HG03060 (cell line): ENCODE results near the gene HECA.
A peak's percentile ranks its signal among the peaks of the same experiment; 100 is the strongest.
"Not testable (repeated sequence)": the region's sequence is repeated elsewhere in the genome, so short reads cannot be mapped to it uniquely, and the experiment has no call there.

Experiments used
- ATAC-seq: cut with Tn5 transposase; IDR thresholded peaks from one replicate; pipeline ENCODE4 v1.9.1; 2021; ENCODE audit warnings: low read depth, moderate number of reproducible peaks; ENCODE audit not compliant: unreplicated experiment

The HECA gene, protein sequence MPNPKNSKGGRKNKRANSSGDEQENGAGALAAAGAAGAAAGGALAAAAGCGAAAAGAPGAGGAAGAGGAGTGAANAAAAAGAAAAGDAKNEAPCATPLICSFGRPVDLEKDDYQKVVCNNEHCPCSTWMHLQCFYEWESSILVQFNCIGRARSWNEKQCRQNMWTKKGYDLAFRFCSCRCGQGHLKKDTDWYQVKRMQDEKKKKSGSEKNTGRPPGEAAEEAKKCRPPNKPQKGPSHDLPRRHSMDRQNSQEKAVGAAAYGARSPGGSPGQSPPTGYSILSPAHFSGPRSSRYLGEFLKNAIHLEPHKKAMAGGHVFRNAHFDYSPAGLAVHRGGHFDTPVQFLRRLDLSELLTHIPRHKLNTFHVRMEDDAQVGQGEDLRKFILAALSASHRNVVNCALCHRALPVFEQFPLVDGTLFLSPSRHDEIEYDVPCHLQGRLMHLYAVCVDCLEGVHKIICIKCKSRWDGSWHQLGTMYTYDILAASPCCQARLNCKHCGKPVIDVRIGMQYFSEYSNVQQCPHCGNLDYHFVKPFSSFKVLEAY

DNA sequence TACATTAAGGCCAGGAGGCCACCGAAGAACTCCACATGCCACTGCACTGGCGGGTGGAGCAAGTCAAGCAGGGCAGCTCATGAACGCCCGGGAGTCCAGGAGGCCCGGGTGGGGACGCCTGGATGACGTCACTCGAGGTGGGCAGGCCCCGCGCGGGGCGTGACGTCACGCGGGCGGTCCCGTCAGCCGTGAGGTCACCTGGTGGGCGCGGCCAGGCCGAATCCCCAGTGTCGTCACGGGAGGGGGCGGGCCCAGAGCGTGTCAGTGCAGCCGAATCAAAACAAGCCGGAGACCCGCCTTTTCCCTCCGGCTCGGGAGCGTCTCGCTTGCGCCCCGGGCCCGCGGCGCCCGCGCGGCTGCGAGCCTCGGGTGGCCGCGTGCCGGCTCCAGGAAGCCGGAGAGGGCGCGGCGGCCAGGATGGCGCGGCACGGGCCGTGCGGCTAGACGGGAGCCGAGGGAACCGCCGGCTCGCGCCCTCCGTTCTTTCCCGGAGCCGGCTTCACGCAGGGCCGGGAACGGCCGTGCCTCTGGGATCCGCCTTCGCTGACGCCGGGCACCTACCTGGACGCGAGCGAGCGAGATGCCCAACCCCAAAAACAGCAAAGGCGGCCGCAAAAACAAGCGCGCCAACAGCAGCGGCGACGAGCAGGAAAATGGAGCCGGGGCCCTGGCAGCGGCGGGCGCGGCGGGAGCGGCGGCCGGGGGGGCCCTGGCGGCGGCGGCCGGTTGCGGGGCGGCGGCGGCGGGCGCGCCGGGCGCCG, at the start of gene HECA:
HECA (plus strand) TSS at position 264 of the 761 bp plus-strand sequence; CDS start at position 581, 317 bp downstream.
- ATAC-seq: peak; percentile 60

DNA sequence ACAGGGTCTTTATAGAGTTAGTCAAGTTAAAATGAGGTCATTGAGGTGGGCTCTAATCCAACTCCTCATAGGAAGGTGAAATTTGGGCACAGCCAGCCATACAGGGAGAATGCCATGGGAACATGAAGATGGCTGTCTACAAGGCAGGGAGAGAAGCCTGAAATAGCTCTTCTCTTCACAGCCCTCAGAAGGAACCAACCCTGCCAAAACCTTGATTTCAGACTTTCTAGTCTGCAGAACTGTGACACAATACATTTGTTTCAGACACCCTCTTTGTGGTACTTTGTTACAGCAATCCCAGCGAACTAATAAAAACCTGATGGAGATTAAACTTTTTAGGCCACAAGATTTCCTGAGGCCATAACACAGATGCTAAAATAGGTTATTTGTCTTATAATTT, 43.1 kb upstream of the HECA start:
- ATAC-seq: no peak

DNA sequence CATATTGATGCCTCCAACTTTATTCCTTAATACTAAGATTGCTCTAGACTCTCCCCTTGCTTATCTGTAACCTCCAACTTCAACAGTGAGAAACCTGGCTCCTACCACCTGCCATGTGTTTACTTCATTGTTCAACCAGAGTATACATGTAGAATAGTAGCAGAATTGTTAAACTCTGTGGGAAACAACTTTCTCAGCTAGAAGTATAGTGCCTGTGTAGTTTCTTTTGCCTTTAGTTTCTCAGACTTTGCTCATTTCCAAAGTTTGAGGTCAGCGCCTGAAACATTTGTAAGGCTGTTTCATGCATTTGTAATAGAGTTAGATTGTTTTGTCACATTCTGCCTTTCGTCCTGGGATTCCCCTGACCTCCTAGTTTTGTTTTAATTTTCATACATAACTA, 34.9 kb upstream of the HECA start:
- peak; percentile 87 for ATAC-seq

DNA sequence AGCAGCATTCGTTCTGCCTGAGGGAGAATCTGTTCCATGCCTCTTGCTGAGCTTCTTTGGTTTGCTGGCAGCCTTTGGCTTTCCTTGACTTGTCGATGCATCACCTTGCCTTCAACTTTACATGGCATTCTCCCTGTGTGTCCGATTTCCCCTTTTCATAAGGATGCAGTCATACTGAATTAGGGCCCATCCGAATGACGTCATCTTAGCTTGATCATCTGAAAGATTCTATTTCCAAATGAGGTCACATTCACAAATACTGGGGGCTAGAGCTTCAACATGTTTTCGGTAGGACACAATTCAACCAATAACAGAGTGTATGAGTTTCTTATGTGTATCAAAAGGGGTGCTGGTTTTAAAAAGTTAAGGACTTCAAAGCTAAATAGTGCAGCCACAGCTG, 27.8 kb upstream of the HECA start:
- no peak for ATAC-seq

DNA sequence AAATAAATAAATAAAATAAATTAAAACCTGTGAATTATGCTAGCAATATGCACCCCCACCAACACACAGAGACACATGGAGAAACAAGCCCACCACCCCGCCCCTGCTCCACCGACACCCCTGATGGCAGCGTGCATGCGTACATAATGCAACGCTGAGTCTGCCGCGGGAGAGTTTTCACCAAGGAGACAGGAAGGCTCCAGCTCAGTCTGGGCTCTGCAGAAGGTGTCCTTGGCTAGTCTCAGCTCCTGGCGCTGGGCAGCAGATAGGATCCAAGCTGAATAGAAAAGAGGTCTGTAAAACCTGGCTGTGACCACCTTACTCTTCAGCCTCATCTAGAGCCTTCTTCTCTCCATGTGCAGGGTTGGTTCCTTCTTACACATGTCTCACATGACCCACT, 26.5 kb upstream of the HECA start:
- ATAC-seq: no peak

DNA sequence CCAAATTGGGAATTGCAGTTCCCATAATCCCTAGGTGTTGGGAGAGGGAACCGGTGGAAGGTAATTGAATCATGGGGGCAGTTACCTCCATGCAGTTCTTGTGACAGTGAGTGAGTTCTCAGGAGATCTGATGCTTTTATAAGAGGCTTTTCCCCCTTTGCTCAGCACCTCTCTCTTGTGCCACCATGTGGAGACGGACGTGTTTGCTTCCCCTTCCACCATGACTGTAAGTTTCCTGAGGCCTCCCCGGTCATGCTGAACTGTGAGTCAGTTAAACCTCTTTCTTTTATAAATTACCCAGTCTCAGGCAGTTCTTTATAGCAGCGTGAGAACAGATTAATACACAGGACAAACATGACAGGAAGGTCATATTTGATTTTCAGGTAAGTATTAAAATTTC, 25.3 kb upstream of the HECA start:
- no peak for ATAC-seq

DNA sequence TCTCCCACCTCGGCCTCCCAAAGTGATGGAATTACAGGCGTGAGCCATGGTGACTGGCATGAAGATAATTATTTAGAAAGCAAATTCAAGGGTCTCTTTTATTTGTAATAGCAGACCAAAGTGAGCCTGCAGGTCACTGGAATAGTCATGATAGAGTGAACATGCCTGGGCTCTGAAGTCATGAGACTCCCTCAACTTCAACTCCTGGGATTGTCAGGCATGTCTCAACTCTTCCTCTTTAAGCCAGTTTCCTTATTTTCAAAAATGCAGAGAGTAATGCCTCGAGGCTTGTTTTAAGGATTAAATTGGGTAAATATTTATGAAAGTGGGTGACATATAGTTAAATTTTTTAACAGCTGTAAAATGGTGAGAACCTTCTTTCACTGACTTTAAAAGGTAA, 22.7 kb upstream of the HECA start:
- no peak for ATAC-seq

DNA sequence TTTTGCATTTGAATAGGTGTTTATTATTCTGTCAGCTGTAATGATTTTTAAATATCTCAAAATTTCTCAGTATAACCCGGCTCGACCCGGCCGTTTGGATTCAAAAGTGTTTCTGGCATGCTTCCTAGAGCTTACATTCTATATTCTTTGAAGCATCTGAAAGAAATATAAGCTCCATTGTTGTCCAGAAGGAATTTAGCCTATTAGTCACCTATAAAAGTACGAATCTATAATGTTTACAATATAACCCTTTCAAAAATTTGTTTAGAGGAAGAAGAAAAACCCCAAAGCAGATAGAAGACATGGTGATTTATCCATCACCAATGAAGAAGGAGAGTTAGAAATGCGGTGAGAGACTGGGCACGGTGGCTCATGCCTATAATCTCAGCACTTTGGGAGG, 22.3 kb upstream of the HECA start:
- no peak for ATAC-seq

DNA sequence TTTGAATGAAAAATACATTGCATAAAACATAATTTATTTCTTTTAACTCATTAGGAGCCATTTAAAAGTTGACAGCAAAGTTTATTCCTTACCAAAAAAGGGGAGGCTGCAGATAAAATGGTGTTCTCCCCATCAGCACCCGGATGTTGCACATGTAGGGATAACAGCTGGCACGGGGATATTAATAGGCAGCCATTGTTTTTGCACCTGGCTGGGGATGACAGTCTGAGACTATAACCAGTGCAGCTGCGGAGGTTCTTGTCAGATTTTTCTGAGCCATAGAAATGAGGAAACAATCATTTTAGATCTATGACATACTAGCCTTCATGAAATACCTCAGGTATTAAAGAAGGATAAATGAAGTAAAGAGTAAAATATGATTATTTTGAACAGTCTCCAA, 20.1 kb upstream of the HECA start:
- ATAC-seq: no peak

DNA sequence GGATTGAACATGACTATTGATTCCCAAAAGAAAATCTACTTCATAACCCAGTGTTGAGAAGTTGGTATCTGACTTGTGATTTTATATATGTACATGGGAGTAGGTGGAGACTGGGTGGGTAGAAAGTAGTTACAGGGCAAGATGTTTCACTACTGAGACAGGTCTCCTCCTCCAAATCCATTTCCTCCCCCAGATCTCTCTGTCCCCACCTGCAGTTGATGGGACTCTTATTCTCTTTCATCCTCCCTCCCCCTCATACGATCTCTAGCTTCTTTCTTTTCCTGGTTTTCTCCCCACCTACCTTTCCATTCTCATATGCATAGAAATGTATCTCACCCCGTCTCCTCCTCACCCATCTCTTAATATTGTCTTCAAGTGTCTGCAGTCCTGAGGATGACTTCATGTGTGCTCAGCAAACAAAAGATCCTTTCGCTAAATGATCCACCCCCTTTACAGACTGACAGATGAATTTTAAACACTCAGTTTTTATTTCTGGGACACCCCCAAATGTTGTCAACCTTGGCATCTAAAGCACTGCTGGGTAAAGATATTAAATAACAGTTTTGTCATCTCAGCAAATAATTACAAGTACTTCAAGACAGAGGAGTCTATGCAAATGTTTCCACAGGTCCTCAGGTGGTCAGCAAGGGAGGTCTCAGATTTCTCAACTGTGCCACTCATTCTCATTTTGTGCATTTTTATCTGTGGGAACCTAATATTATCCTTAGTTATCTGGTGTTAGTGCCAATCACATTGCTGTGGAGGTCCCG, 18.7 kb upstream of the HECA start:
- ATAC-seq: no peak

DNA sequence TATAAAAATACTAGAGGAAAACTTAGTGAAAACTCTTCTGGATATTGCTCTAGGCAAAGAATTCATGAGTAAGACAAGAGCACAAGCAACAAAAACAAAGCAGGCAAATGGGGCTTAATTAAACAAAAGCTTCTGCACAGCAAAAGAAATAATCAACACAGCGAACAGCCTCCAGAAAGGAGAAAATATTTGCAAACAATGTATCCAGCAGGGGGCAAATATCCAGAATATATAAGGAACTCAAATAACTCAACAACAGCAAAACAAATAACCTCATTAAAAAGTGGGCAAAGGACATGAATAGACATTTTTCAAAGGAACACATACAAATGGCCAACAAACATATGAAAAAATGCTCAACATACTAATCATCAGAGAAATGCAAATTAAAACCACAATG, 17.1 kb upstream of the HECA start:
- no peak for ATAC-seq

DNA sequence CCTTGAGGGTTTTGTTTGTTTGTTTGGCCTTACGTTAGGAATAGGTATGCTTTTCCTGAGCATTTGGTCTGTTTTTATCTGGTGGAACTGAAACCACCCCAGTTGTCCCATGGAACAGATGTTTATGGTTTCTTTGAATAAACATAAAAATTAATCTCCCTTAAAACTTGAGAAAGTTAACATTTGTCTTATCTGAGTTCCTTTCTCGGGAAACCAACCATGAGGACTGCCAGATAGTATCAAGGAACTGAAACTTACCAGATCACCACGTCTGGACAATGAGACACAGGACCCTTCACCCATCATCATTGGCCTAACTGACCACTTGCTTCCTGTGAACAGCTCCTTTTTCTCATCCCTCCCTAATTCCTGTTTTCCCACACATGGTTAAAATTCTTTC, 15.3 kb upstream of the HECA start:
- ATAC-seq: no peak

DNA sequence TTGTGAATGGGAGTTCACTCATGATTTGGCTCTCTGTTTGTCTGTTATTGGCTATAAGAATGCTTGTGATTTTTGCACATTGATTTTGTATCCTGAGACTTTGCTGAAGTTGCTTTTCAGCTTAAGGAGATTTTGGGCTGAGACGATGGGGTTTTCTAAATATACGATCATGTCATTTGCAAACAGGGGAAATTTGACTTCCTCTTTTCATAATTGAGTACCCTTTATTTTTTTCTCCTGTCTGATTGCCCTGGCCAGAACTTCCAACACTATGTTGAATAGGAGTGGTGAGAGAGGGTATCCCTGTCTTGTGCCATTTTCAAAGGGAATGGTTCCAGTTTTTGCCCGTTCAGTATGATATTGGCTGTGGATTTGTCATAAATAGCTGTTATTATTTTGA, 12.1 kb upstream of the HECA start:
- ATAC-seq: not testable (repeated sequence)

DNA sequence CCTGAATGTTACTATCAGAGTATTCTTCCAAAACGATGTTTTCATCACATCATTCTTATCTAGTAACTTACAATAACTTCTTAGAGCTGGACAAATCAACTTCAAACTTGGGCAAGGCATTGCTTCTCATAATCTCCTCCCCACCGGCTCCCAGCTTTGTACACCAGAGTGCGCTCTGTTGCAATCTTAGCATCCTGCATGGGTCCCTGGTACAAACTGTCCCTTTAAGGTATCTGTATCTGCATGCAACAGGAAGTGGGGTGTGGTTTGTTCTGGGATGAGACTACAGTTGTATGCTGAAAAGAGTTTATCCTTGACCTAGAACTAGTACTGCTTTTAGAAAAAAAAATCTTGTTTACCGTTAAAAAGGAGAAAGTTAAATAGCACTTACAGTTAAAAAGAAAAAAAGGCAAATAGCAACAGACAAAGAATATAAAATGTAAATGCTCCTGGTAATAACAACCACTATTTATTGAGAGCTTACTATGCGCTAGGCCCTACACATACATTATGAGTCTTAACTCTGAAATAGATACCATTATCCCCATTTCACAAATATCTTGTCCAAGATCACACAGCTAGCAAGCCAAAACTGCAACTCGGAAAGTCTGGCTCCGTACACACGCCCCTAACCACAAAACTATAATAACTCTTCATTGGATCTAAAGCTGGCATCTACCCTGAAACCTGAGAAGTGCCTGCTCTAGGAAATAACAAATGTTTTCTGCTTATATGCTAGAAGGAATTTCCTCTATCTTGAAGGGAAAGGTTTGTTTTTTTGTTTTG, 9.8 kb upstream of the HECA start:
- peak; percentile 100 for ATAC-seq

DNA sequence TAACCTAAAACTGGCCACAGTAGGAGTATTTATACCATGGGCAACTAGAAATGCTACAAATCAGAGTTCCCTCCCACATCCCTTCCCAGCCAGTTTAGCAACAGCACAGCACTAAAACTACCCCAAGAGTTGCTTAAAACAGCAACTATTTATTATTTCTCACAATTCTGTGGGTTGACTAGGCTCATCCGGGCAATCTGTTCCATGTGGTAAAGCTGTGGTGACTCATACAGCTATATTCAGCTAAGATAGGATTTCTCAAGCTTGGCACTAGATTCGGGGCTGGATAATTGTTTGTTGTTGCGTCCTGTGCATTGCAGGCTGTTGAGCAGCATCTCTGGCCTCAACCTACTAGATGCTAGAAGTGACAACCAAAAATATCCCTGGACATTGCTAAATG, 8.6 kb upstream of the HECA start:
- no peak for ATAC-seq

DNA sequence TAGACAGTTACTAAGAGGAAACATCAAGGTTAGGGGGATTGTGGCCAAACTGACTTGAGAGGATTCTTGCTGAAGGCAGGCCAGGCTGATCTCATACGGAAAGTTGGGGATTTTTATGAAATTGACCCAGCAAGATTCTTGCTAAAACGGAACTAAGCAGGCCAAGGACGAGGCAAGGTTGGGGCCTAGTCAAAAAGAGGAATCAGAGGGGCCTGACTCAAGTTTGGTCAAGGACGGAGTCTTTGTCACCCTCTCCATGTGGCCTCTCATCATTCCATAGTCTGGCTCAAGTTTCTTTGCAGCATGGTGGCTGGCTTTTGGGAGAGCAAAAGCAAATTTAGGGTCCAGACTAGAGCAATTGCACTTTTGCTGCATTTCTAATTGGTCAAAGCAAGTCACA, 7.9 kb upstream of the HECA start:
- no peak for ATAC-seq

DNA sequence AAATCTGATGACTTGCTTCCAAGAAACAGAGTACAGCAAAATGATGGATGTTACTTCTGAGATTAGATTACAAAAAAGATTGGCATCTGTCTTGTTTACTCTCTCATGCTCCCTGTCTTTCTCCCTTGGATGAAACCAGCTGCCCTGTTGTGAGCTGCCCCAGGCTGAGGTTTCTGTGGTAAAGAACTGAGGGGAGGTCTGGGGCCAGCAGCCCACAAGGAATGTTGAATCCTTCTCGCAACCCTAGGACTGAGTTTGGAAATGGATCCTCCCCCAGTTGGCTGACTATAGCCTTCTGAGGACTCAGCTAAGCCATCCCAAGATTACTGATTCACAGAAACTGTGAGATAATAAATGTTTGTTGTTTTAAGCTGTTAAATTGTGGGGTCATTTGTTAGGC, 5.6 kb upstream of the HECA start:
- ATAC-seq: no peak

DNA sequence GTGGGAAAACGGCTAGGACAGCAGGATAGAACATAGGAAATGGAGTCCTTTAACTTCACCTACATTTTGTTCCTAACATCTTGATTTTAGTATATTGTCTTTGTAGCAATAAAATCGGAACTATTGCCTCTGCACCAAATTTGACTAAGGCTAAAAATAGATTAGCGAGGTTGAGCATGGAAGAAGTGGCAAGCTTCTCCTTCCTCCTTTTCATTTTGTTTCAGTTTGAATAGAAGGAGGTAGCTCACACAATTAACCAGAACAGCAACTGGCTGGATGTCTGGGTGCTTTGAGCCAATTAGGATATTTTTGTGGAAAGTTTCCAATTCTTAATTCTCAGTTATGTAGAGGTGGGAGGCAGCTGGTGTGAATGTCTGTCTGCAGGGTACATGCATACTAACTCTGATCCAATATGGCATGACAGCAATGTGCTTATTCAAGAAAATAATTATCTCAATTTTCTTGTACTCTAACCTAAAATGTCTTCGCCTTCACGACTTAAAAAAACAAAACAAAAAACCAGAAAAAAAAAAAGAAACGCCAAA, 3.1 kb upstream of the HECA start:
- ATAC-seq: no peak

DNA sequence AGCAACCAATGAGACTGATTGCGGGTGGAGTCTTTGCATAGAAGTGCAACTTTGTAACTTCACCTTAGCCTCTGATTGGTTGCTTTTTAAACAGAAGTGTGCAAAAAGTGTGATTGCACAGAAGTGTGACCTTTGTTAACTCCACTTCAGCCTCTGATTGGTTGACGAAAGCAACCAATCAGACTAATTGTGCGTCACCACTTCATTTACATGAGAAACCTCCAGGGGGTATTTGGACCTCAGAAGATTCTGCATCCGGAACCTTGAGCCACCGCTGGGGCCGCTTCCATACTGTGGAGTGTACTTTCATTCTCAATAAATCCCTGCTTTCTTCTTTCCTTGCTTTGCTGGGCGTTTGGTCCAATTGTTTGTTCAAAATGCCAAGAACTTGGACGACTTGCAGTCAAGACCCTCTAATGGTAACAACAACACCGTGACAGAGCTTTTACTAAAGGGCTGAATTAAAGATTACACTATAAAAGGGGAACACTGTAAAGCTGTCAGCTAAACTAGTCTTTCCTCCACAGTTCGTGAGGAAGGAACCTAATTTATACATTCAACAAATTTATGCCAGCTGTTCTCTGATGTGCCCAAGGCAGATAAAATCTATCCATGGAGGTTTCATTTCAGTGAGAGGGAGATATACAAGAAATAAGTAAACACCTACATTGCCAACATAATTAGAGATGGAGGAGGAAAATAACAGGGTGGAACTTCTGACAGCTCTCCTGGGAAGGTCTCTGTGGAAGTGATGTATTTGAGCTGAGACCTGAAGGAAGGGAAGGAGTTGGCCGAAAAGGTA, 1.4 kb upstream of the HECA start:
- ATAC-seq: no peak
